Ovary (tissue), 3 donors: Measurements from ENCODE around the gene MCF2L.

Experiments used
- EP300 ChIP-seq: sonication (generic); formaldehyde crosslinking; IDR thresholded peaks from one replicate; pipeline ENCODE4 v1.6.1; 2017; ENCODE audit warnings: antibody characterized with exemption
- POLR2A ChIP-seq: fragments of 450-650 bp; IDR thresholded peaks from one replicate; pipeline ENCODE4 v1.6.1; 2017; ENCODE audit warnings: antibody characterized with exemption, mild to moderate bottlenecking, moderate library complexity
- TF ChIP-seq, protein P1 (sequence below), 3 donors: fragments of 450-650 bp in 2 of 3; fragments of 200-600 bp in 1 of 3; IDR thresholded peaks; one replicate each; pipeline versions ENCODE4 v1.5.1 to v1.8.0; 2016 to 2022; ENCODE audit warnings: antibody characterized with exemption in 3 of 3, mild to moderate bottlenecking in 1 of 3
- donor health status: DM: no; HTN: no; CAD: no.

DNA sequence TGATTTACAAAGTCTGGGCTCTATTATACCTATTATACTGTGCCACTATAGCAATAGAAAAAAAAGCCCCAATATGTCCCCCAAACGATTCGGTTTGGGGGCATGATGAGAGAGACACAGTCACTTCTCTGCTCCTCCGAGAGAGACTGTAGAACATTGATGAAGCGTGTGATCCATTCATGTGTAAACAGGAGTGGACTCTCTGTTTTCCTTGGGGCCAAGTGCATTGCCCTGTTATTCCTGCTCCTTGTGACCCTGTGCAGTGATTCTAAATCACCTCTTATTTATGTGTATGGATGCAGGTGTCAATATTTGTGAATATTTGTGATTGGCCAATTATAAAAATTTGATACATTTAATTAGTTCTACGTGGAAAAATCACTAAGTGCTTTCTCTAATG, 170.6 kb downstream of the MCF2L start:
- TF ChIP-seq POLR2A (no peak), EP300 (no peak)
- TF ChIP-seq, protein P1, sequence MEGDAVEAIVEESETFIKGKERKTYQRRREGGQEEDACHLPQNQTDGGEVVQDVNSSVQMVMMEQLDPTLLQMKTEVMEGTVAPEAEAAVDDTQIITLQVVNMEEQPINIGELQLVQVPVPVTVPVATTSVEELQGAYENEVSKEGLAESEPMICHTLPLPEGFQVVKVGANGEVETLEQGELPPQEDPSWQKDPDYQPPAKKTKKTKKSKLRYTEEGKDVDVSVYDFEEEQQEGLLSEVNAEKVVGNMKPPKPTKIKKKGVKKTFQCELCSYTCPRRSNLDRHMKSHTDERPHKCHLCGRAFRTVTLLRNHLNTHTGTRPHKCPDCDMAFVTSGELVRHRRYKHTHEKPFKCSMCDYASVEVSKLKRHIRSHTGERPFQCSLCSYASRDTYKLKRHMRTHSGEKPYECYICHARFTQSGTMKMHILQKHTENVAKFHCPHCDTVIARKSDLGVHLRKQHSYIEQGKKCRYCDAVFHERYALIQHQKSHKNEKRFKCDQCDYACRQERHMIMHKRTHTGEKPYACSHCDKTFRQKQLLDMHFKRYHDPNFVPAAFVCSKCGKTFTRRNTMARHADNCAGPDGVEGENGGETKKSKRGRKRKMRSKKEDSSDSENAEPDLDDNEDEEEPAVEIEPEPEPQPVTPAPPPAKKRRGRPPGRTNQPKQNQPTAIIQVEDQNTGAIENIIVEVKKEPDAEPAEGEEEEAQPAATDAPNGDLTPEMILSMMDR (IDR thresholded peaks at IDR 0.05) = no peak
